ENCODE measurements around the gene FOLR2.

FOLR2 gene

DNA sequence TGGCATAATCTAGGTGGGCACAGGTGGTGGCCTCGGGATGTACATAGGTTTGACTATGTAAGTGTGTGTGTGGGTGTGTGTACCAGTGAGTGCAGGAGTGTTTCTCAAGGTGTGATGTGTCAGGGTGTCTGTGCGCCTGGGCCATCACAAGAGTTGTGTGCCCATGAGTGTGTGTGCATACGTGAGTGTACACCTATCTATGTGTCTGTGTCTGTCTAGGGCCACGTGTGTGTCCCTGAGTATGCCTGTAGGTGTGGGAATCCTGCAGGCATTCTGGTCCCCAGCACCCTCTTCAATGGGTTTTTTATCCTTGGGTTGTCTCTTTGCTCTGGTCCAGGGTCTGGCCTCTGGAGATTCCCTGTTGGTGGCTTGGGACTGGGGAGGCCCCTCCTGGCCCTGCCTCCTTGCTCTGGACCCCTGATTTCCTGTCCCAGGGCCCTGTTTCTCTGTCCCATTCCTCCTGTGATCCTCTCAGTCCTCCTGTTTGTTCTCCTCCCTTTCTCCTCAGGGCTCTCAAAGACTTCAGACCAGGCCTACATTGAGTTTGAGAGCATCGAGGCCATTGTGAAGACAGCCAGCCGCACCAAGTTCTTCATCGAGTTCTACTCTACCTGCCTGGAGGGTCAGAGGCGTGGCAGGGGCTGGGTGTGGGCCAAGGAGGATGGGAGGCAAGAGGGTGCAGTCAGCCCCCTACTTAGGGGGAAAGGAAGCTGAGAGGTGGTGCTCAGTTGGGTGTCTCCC is 17.3 kb downstream of the FOLR2 start:
- H3K36me3 ChIP-seq (ENCODE audit: control insufficient read depth, insufficient read depth, low read length), result peaks cover 49% of the 10 kb centered on the region

GRCh38 chr11:72234514-72234830 is 17.9 kb downstream of the FOLR2 start:
- H3K9ac ChIP-seq (ENCODE audit: low read length), result no peak overlapping the region
- peaks cover 12% of the 10 kb centered on the region for H3K27me3 ChIP-seq (ENCODE audit: control insufficient read depth, insufficient read depth, low read length)
- H3K9me3 ChIP-seq (ENCODE audit: control insufficient read depth, low read length), result no peaks in the 10 kb centered on the region
- H3K36me3 ChIP-seq (ENCODE audit: control insufficient read depth, insufficient read depth, low read length), result peaks cover 47% of the 10 kb centered on the region
- H3K4me3 ChIP-seq (ENCODE audit: low read length), result no peak overlapping the region
- H3K4me1 ChIP-seq (ENCODE audit: control insufficient read depth, insufficient read depth, low read length), result peaks cover 19% of the 10 kb centered on the region

More for the DNA sequence above, 17.3 kb downstream of the FOLR2 start:
- Histone ChIP-seq H3K9ac (ENCODE audit: low read length) (no peak overlapping the region), H3K4me1 (ENCODE audit: control insufficient read depth, insufficient read depth, low read length) (peaks cover 14% of the 10 kb centered on the region), H3K4me3 (ENCODE audit: low read length) (no peak overlapping the region), H3K27me3 (ENCODE audit: control insufficient read depth, insufficient read depth, low read length) (peaks cover 7% of the 10 kb centered on the region), H3K9me3 (ENCODE audit: control insufficient read depth, low read length) (no peaks in the 10 kb centered on the region)

DNA sequence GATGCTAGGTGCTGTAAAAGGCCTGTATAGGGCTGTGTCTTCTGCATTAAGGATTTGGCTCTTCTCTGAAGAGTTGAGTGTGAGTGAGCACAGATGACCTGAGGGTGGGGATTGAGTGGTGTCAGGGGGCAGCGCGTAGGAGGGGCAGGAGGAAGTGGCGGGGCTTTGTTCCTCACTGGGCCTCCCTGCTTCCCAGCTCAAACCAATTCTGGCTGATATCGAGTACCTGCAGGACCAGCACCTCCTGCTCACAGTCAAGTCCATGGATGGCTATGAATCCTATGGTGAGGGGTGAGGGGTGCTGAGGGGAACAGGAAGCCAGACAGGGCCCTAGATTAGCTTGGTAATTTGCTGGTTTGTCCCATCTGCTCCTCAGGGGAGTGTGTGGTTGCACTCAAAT is 18.3 kb downstream of the FOLR2 start:
- no peaks in the 10 kb centered on the region for H3K9me3 ChIP-seq (ENCODE audit: control insufficient read depth, low read length)
- no peak overlapping the region for H3K9ac ChIP-seq (ENCODE audit: low read length)
- H3K4me1 ChIP-seq (ENCODE audit: control insufficient read depth, insufficient read depth, low read length), result peaks cover 21% of the 10 kb centered on the region
- peaks cover 47% of the 10 kb centered on the region for H3K36me3 ChIP-seq (ENCODE audit: control insufficient read depth, insufficient read depth, low read length)
- no peak overlapping the region for H3K4me3 ChIP-seq (ENCODE audit: low read length)
- H3K27me3 ChIP-seq (ENCODE audit: control insufficient read depth, insufficient read depth, low read length), result peaks cover 15% of the 10 kb centered on the region

GRCh38 chr11:72235351-72236057 is 18.9 kb downstream of the FOLR2 start:
- Histone ChIP-seq H3K36me3 (ENCODE audit: control insufficient read depth, insufficient read depth, low read length) (peaks cover 42% of the 10 kb centered on the region), H3K4me1 (ENCODE audit: control insufficient read depth, insufficient read depth, low read length) (peaks cover 27% of the 10 kb centered on the region), H3K27me3 (ENCODE audit: control insufficient read depth, insufficient read depth, low read length) (peaks cover 20% of the 10 kb centered on the region), H3K9me3 (ENCODE audit: control insufficient read depth, low read length) (no peaks in the 10 kb centered on the region), H3K4me3 (ENCODE audit: low read length) (no peak overlapping the region), H3K9ac (ENCODE audit: low read length) (no peak overlapping the region)

DNA sequence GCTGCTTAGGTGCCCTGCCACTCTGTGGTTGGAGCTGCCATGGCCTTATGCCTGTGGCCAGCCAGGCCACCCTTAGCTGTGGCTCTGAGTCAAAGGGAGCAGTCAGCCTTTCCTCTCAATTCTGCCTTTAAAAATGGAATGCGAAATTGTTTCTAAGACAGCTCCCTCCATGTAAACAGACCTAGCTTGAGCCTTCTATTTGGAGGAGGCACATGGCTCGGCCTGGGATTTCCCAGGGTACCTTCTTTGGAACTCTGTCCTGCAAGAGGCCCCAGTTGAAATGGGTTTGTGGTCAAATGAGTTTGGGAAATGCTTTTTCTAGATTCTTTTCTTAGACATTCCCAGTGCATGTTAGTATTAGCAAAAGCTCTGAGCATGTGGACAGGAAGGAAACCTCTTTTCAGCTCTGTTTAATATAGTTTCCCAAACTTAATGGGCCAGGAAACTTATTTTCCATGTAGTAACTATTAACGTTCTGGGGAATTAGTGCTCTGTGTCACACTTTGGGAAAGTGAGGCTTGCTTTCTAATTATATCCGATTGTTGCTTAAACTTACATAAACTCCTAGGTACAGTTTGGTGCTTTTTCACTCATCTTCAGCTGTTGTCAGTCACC is 19.6 kb downstream of the FOLR2 start:
- H3K9me3 ChIP-seq (ENCODE audit: control insufficient read depth, low read length), result no peaks in the 10 kb centered on the region
- H3K27me3 ChIP-seq (ENCODE audit: control insufficient read depth, insufficient read depth, low read length), result peaks cover 27% of the 10 kb centered on the region
- no peak overlapping the region for H3K9ac ChIP-seq (ENCODE audit: low read length)
- H3K36me3 ChIP-seq (ENCODE audit: control insufficient read depth, insufficient read depth, low read length), result peaks cover 35% of the 10 kb centered on the region
- no peak overlapping the region for H3K4me3 ChIP-seq (ENCODE audit: low read length)
- peaks cover 32% of the 10 kb centered on the region for H3K4me1 ChIP-seq (ENCODE audit: control insufficient read depth, insufficient read depth, low read length)

GRCh38 chr11:72236774-72237111 is 20.1 kb downstream of the FOLR2 start:
- H3K4me1 ChIP-seq (ENCODE audit: control insufficient read depth, insufficient read depth, low read length), result peaks cover 32% of the 10 kb centered on the region
- no peak overlapping the region for H3K9ac ChIP-seq (ENCODE audit: low read length)
- no peaks in the 10 kb centered on the region for H3K9me3 ChIP-seq (ENCODE audit: control insufficient read depth, low read length)
- peaks cover 30% of the 10 kb centered on the region for H3K36me3 ChIP-seq (ENCODE audit: control insufficient read depth, insufficient read depth, low read length)
- H3K27me3 ChIP-seq (ENCODE audit: control insufficient read depth, insufficient read depth, low read length), result peaks cover 33% of the 10 kb centered on the region
- no peak overlapping the region for H3K4me3 ChIP-seq (ENCODE audit: low read length)

GRCh38 chr11:72237112-72237931 is 20.7 kb downstream of the FOLR2 start:
- no peak overlapping the region for H3K4me3 ChIP-seq (ENCODE audit: low read length)
- H3K27me3 ChIP-seq (ENCODE audit: control insufficient read depth, insufficient read depth, low read length), result peaks cover 39% of the 10 kb centered on the region
- no peaks in the 10 kb centered on the region for H3K9me3 ChIP-seq (ENCODE audit: control insufficient read depth, low read length)
- H3K4me1 ChIP-seq (ENCODE audit: control insufficient read depth, insufficient read depth, low read length), result peaks cover 32% of the 10 kb centered on the region
- peaks cover 30% of the 10 kb centered on the region for H3K36me3 ChIP-seq (ENCODE audit: control insufficient read depth, insufficient read depth, low read length)
- no peak overlapping the region for H3K9ac ChIP-seq (ENCODE audit: low read length)

DNA sequence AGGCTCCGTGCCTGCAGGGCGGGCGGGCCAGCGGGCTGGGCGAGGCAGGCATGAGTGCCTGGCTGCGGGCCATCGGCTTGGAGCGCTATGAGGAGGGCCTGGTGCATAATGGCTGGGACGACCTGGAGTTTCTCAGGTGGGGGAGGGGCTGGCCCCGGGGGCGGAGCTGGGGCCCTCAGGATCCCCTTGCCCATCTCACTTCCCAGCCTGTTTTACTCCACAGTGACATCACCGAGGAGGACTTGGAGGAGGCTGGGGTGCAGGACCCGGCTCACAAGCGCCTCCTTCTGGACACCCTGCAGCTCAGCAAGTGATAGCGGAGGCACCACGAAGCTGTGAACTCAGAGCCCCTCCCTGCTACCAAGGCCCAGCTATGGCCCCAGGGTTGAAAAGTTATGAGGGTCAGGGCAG is 21.5 kb downstream of the FOLR2 start:
- no peak overlapping the region for H3K9ac ChIP-seq (ENCODE audit: low read length)
- H3K36me3 ChIP-seq (ENCODE audit: control insufficient read depth, insufficient read depth, low read length), result peaks cover 28% of the 10 kb centered on the region
- H3K27me3 ChIP-seq (ENCODE audit: control insufficient read depth, insufficient read depth, low read length), result peaks cover 45% of the 10 kb centered on the region
- H3K4me3 ChIP-seq (ENCODE audit: low read length), result no peak overlapping the region
- peaks cover 32% of the 10 kb centered on the region for H3K4me1 ChIP-seq (ENCODE audit: control insufficient read depth, insufficient read depth, low read length)
- H3K9me3 ChIP-seq (ENCODE audit: control insufficient read depth, low read length), result no peaks in the 10 kb centered on the region

DNA sequence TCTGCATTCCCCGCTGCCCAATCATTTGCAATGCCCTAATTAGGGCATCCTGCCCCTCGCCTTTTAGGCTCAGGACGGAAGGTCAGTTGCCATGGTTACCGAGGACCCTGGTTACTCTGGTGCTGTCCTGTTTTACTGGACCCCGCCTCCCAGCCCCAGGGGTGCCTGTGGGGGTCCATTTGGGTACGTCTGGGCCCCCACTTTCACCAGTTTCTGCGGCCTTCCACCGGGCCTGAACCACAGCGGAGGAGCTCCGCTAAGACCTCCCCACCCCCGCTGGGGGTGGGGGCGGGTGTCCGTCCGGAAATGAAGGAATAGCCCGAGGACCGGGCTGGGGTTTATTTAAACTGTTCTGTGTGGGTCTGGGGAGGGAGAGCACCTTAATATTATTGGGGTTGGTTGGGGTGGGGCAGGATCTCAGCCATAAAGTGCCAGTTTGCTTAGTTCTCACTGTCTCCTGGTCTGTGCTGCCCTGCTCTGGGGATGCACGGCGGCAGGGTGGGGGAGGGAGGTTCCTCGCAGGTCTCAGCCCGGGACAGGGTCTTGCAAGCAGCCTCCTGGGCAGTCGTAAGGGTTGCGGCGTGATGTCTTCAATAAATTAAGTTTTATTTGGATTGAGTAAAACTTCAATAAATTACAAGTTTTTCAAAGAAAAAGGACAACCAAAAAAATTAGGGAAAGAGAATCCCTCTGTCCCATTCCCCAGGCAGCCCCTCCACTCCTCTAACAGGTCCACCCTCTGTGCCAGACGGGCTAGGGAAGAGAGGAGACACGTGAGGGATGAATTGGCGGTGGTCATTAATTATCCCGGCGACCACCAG is 22.1 kb downstream of the FOLR2 start:
- no peak overlapping the region for H3K9ac ChIP-seq (ENCODE audit: low read length)
- peaks cover 51% of the 10 kb centered on the region for H3K27me3 ChIP-seq (ENCODE audit: control insufficient read depth, insufficient read depth, low read length)

GRCh38 chr11:72239313-72239848 is 22.8 kb downstream of the FOLR2 start:
- H3K27me3 ChIP-seq (ENCODE audit: control insufficient read depth, insufficient read depth, low read length), result peaks cover 58% of the 10 kb centered on the region
- peaks cover 32% of the 10 kb centered on the region for H3K4me1 ChIP-seq (ENCODE audit: control insufficient read depth, insufficient read depth, low read length)
- peaks cover 15% of the 10 kb centered on the region for H3K36me3 ChIP-seq (ENCODE audit: control insufficient read depth, insufficient read depth, low read length)
- H3K9me3 ChIP-seq (ENCODE audit: control insufficient read depth, low read length), result no peaks in the 10 kb centered on the region
- no peak overlapping the region for H3K4me3 ChIP-seq (ENCODE audit: low read length)
- no peak overlapping the region for H3K9ac ChIP-seq (ENCODE audit: low read length)

More for the DNA sequence above, 22.1 kb downstream of the FOLR2 start:
- Histone ChIP-seq H3K36me3 (ENCODE audit: control insufficient read depth, insufficient read depth, low read length) (peaks cover 22% of the 10 kb centered on the region), H3K4me1 (ENCODE audit: control insufficient read depth, insufficient read depth, low read length) (peaks cover 32% of the 10 kb centered on the region), H3K9me3 (ENCODE audit: control insufficient read depth, low read length) (no peaks in the 10 kb centered on the region), H3K4me3 (ENCODE audit: low read length) (no peak overlapping the region)

DNA sequence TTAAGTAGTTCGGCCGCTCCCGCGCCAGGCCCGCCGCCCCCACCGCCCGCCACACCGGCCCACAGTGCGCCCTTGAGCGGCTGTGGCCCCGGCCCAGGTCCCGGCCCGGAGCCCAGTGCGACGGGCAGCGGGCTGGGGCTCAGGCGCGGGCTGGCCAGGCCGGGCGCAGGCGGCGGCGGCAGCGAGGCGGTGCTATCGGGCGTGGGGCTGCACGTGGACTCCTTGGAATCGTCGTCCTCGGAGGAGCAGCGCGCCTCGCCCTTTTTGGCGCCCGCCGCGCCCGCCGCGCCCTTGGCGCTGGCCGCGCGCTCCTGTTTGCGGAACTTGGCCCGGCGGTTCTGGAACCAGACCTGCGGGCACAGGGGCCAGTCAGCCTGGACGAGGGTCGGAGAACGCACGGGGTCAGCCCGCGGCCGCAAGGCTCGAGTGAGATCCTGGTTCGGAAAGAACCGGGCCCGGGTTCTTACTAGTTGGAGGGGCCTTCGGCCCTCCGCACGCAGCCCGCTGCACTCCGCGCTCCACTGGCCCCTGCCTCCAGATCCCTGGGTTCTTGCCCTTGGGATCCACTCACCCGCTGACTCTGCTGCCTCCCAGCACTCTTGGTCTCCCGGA is 23.4 kb downstream of the FOLR2 start:
- Histone ChIP-seq H3K4me1 (ENCODE audit: control insufficient read depth, insufficient read depth, low read length) (peaks cover 32% of the 10 kb centered on the region), H3K36me3 (ENCODE audit: control insufficient read depth, insufficient read depth, low read length) (peaks cover 11% of the 10 kb centered on the region), H3K4me3 (ENCODE audit: low read length) (no peak overlapping the region), H3K27me3 (ENCODE audit: control insufficient read depth, insufficient read depth, low read length) (peaks cover 64% of the 10 kb centered on the region), H3K9me3 (ENCODE audit: control insufficient read depth, low read length) (no peaks in the 10 kb centered on the region), H3K9ac (ENCODE audit: low read length) (peak overlapping the region; percentile 7)
